OCI-LY7 (cell line): ENCODE measurements around the gene MINDY2.

Source experiments
- EZH2phosphoT487 ChIP-seq: fragments of 200-600 bp; sonication (generic); IDR thresholded peaks from 2 replicates; pipeline ENCODE4 v1.6.1; 2018; ENCODE audit warnings: low read depth, borderline replicate concordance, mild to moderate bottlenecking, mixed run types, antibody characterized with exemption, low read length, moderate library complexity, mixed read lengths
- TF ChIP-seq, protein P1 (sequence below): fragments of 200-600 bp; sonication (generic); conservative IDR thresholded peaks from 2 replicates; pipeline ENCODE4 v1.5.1; 2014; ENCODE audit warnings: mild to moderate bottlenecking, antibody characterized with exemption, low read length, moderate library complexity, mixed read lengths

DNA sequence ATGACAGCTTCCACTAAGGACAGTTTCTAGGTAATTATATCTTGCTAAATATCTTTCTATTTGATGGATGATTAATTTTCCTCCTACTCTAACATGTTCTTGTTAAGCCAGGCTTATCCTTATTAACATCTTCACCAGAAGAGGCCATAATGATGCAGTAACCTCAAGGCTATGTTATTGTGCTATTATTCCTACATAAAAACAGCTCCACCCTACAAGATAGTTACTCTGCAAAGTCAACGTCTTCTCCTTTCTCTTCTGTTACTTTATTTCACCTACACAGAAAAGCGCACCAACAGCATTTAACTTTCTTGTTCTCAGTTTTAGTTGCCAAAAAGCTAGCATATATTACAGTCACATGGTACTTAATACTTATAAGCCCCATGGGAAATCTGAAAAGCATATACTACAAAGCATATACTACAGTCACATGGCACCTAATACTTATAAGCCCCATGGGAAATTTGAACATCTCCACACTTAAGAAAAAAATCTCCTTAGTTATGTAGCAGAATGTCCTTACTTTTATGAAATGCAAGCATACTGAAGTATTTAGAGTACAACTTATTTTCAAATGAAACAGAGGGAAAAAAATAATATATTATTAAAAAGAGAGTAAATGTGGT lies 35.0 kb upstream of the MINDY2 start:
- TF ChIP-seq, protein P1, sequence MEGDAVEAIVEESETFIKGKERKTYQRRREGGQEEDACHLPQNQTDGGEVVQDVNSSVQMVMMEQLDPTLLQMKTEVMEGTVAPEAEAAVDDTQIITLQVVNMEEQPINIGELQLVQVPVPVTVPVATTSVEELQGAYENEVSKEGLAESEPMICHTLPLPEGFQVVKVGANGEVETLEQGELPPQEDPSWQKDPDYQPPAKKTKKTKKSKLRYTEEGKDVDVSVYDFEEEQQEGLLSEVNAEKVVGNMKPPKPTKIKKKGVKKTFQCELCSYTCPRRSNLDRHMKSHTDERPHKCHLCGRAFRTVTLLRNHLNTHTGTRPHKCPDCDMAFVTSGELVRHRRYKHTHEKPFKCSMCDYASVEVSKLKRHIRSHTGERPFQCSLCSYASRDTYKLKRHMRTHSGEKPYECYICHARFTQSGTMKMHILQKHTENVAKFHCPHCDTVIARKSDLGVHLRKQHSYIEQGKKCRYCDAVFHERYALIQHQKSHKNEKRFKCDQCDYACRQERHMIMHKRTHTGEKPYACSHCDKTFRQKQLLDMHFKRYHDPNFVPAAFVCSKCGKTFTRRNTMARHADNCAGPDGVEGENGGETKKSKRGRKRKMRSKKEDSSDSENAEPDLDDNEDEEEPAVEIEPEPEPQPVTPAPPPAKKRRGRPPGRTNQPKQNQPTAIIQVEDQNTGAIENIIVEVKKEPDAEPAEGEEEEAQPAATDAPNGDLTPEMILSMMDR, result no peak
- TF ChIP-seq EZH2phosphoT487, result no peak
